Heart right ventricle (tissue), 16 donors: ENCODE results near the gene CXorf49. TPM values are rescaled to one million over a fixed set of nuclear protein-coding genes. Genes with fewer than 3 reads are reported as not detected.
A peak's percentile ranks its signal among the peaks of the same experiment; 100 is the strongest.
"Not testable (repeated sequence)": the region's sequence is repeated elsewhere in the genome, so short reads cannot be mapped to it uniquely, and the experiment has no call there.

Experiments
- ATAC-seq, 8 donors: fragments of 200-7000 bp; cut with Tn5 transposase; one replicate each; pipeline ENCODE4 v1.9.1; 2020; ENCODE audit warnings: mild to moderate bottlenecking in 8 of 8, moderate library complexity in 8 of 8, moderate number of reproducible peaks in 1 of 8
- DNase-seq, 2 donors: peaks; one replicate each; pipeline ENCODE4 v3.0.0-alpha.2; 2020
- H3K27ac ChIP-seq, 10 donors: fragments of 200-600 bp; sonication (generic) in 2 of 10; one replicate each; pipeline versions ENCODE4 v1.5.0 to v1.8.0; 2020 to 2022; ENCODE audit warnings: mild to moderate bottlenecking in 3 of 10
- H3K27me3 ChIP-seq, 7 donors: fragments of 200-600 bp; one replicate each; pipeline ENCODE4 v1.8.0; 2021 to 2022; ENCODE audit warnings: mild to moderate bottlenecking in 2 of 7
- H3K36me3 ChIP-seq, 9 donors: fragments of 200-600 bp; sonication (generic) in 1 of 9; one replicate each; pipeline versions ENCODE4 v1.5.0 to v1.8.0; 2020 to 2022; ENCODE audit warnings: mild to moderate bottlenecking in 2 of 9
- H3K4me1 ChIP-seq, 9 donors: fragments of 200-600 bp; sonication (generic) in 1 of 9; one replicate each; pipeline versions ENCODE4 v1.5.0 to v1.8.0; 2020 to 2022; ENCODE audit warnings: mild to moderate bottlenecking in 4 of 9
- H3K4me3 ChIP-seq, 10 donors: fragments of 200-600 bp; sonication (generic) in 2 of 10; one replicate each; pipeline versions ENCODE4 v1.5.0 to v1.8.0; 2020 to 2022; ENCODE audit warnings: mild to moderate bottlenecking in 7 of 10, moderate library complexity in 2 of 10
- H3K9me3 ChIP-seq, 11 donors: fragments of 200-600 bp in 10 of 11; sonication (generic) in 2 of 11; one replicate each; pipeline versions ENCODE4 v1.5.0 to v1.8.0; 2013 to 2022; ENCODE audit warnings: mild to moderate bottlenecking in 2 of 11, control low read depth in 1 of 11, moderate library complexity in 1 of 11
- WGBS, 2 donors: extraction: QIAGEN DNeasy Blood & Tissue Kit; methylation state at CpG; one replicate each; pipeline ENCODE4 v1.1.7; 2013; ENCODE audit warnings: inconsistent platforms in 1 of 2; 5-methylcytosine and 5-hydroxymethylcytosine counted together
- intact Hi-C, 10 donors: fragments of 100-400 bp; cut with DNase I; formaldehyde crosslinking; loops; one replicate each; pipeline versions ENCODE4 v1.11.1 to v1.14.2; 2022
- polyA plus RNA-seq, 2 donors: library from polyadenylated mRNA; stranded (reverse); fragments of 200-250 nt; gene quantifications; one replicate each; pipeline ENCODE4 v1.2.3, GENCODE V29; 2013
- total RNA-seq, 10 donors: library from RNA; stranded (reverse); fragmentation: NEBNext Ultra II Directional in 3 of 10; extraction: Animal tissue kit (Norgen Biotek cat#: 25700) in 3 of 10; gene quantifications; one replicate each; pipeline versions ENCODE4 v1.2.1 to v1.2.4, GENCODE V29; 2021 to 2023
- TF ChIP-seq, protein P1 (sequence below), 9 donors: fragments of 200-600 bp; sonication (generic) in 2 of 9; IDR thresholded peaks; one replicate each; pipeline versions ENCODE4 v1.5.0 to v1.8.0; 2021 to 2022; ENCODE audit warnings: antibody characterized with exemption in 9 of 9, mild to moderate bottlenecking in 5 of 9, moderate library complexity in 1 of 9
- donor health status: Arrhythmogenic right ventricular cardiomyopathy.
- donor health status: ischemic (EF 13 %, LVEDD 7.1; RV severe dilation, severe dysfunction).
- donor health status: healthy with polysubstance abuse.
- donor health status: DM: no; HTN: yes; CAD: no.
- donor health status: DM: no; HTN: no; CAD: no.
- donor health status: ischemic (EF 25% LVEDD 6.9; RV normal size, moderate dysfunction).
- donor health status: ischemic (EF 25% LVEDD 5.7; RV mildly dilated, moderate dysfunction).
- donor health status: healthy.
- donor health status: DM: yes; HTN: yes; CAD: no.
- donor health status: Ischemic cardiomyopathy.
- donor health status: ischemic (EF 35%, LVEDD 5.7; RV mildly dilated, moderate dysfunction).
- donor health status: nonischemic (EF 11% LVEDD 7.7; RV severe dilation, severe dysfunction).
- donor health status: DM: yes; HTN: yes; CAD: no.
- donor health status: PGD.
- donor health status: ischemic (EF 29% LVEDD 5.4; RV normal size, mild dysfunction).
- donor health status: nonischemic (EF 23%, LVEDD 6.1; RV moderate dilation, normal function).

The CXorf49 gene
- total and polyA plus RNA-seq, 12 donors = not detected

GRCh38 chrX:71702853-71703252, 15.2 kb downstream of the CXorf49 start:
- ATAC-seq, intact Hi-C loops, H3K27me3 ChIP-seq: not testable (repeated sequence)

GRCh38 chrX:71699023-71699344, 19.1 kb downstream of the CXorf49 start:
- H3K27ac ChIP-seq, intact Hi-C loops, H3K9me3 ChIP-seq, H3K4me1 ChIP-seq, H3K27me3 ChIP-seq, DNase-seq, H3K36me3 ChIP-seq, H3K4me3 ChIP-seq: not testable (repeated sequence)
- WGBS, 2 donors = no CpG with 5 or more reads among the region's 4 CpGs
- ATAC-seq = peak in 1 of 8 donors; percentile 42

More at GRCh38 chrX:71702853-71703252, 15.2 kb downstream of the CXorf49 start:
- H3K27ac ChIP-seq, H3K9me3 ChIP-seq, H3K4me1 ChIP-seq, H3K4me3 ChIP-seq, DNase-seq, H3K36me3 ChIP-seq: not testable (repeated sequence)
- no CpG with 5 or more reads among the region's 12 CpGs for WGBS, 2 donors

GRCh38 chrX:71698299-71699022, 19.6 kb downstream of the CXorf49 start:
- H3K27ac ChIP-seq, H3K9me3 ChIP-seq, H3K36me3 ChIP-seq, H3K27me3 ChIP-seq, H3K4me1 ChIP-seq, intact Hi-C loops, H3K4me3 ChIP-seq, DNase-seq: not testable (repeated sequence)
- ATAC-seq = peak in 4 of 8 donors; percentile 46 to 66 (median 60)
- WGBS, 2 donors = no CpG with 5 or more reads among the region's 12 CpGs

DNA sequence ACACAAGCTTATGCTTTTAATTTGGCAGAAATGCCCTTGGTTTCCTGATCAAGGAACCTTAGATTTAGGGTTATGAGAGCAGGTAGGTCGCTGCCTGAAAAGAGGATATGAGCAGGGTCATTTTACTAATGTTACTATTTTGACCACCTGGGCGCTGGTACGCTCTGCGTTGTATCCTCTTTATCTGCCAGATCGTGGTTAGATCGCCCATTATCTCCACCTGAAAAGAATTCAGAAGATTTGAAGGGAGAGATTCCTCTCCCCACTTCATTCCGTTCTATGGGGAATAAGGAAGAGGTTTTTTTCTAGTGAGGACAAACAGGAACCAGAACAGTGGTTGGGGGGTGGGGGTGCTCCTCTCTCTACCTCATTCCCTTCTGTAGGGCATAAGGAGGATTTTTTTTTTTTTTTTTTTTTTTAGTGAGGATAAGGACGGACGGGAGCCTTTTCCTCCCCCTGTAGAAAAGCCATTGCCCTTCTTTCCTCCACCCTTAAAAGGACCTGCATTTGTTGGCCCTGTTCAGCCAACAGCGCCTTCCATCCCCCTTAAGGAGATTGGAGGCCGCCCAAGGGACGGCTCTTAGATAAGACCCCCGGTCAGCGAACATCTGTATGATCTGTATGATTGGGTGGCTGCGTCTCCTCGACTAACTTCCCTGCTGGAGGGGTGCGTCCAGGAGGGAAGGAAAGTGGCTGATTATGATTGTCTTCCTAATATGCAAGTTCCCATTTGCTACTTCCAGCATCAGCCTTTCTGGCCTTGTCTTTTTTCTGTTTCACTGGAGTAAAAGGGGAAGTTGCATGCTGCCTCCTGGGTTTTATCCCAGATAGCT, 20.4 kb downstream of the CXorf49 start:
- intact Hi-C loops, H3K4me1 ChIP-seq, H3K27ac ChIP-seq, DNase-seq, H3K9me3 ChIP-seq, H3K36me3 ChIP-seq, H3K4me3 ChIP-seq, H3K27me3 ChIP-seq: not testable (repeated sequence)
- WGBS, 2 donors = no CpG with 5 or more reads among the region's 17 CpGs
- ATAC-seq = peak in 5 of 8 donors; percentile 8 to 61 (median 31)

- H3K4me1 ChIP-seq, H3K4me3 ChIP-seq, H3K27me3 ChIP-seq, H3K27ac ChIP-seq, H3K36me3 ChIP-seq, DNase-seq, H3K9me3 ChIP-seq, intact Hi-C loops: not testable (repeated sequence)
- peak in 5 of 8 donors; percentile 42 to 65 (median 61) for ATAC-seq
- WGBS, 2 donors = no CpG with 5 or more reads among the region's 24 CpGs
These were observed 21.2 kb downstream of the CXorf49 start for GRCh38 chrX:71696641-71697465.

DNA sequence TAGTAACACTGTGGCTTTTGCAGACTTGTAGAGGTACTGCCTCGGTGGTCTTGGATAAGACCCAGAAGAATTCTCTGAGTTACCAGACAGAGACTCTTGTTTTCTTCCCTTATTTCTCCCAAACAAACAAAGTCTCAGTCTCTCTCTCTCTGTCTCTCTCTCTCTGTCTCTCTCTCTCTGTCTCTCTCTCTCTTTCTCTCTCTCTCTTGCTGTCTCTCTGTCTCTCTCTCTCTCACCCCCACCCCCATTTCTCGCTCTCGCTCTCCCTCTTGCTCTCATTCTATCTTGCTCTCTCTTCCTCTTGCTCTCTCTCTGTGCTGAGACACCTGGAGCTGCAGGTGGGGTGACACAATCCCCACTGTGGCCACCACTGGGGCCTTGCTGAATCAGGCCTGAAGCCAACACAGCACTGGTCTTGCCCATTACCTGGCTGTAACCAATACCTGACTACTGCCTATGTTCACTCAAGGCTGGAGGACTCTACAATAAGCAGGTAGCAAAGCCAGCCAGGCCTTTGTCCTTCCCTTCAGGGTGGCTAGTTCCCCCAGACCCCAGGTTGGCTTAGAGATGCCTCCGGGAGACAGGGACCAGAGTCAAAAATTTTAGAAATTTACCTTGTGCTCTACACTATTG, 38.4 kb downstream of the CXorf49 start:
- no peak for DNase-seq
- no peaks in the 10 kb centered on the region for H3K4me1 ChIP-seq
- ATAC-seq = no peak
- no peak overlapping the region for H3K4me3 ChIP-seq
- H3K9me3 ChIP-seq = no peaks in the 10 kb centered on the region
- intact Hi-C loops = no loop called here
- H3K36me3 ChIP-seq = no peaks in the 10 kb centered on the region
- WGBS, 2 donors = 96 to 98% methylated on average over 4 of the region's 4 CpGs
- no peak overlapping the region for H3K27ac ChIP-seq
- TF ChIP-seq, protein P1, sequence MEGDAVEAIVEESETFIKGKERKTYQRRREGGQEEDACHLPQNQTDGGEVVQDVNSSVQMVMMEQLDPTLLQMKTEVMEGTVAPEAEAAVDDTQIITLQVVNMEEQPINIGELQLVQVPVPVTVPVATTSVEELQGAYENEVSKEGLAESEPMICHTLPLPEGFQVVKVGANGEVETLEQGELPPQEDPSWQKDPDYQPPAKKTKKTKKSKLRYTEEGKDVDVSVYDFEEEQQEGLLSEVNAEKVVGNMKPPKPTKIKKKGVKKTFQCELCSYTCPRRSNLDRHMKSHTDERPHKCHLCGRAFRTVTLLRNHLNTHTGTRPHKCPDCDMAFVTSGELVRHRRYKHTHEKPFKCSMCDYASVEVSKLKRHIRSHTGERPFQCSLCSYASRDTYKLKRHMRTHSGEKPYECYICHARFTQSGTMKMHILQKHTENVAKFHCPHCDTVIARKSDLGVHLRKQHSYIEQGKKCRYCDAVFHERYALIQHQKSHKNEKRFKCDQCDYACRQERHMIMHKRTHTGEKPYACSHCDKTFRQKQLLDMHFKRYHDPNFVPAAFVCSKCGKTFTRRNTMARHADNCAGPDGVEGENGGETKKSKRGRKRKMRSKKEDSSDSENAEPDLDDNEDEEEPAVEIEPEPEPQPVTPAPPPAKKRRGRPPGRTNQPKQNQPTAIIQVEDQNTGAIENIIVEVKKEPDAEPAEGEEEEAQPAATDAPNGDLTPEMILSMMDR (IDR thresholded peaks at IDR 0.05) = no peak
- peaks cover 0 to 22% (median 0%) of the 10 kb centered on the region in 7 donors for H3K27me3 ChIP-seq

DNA sequence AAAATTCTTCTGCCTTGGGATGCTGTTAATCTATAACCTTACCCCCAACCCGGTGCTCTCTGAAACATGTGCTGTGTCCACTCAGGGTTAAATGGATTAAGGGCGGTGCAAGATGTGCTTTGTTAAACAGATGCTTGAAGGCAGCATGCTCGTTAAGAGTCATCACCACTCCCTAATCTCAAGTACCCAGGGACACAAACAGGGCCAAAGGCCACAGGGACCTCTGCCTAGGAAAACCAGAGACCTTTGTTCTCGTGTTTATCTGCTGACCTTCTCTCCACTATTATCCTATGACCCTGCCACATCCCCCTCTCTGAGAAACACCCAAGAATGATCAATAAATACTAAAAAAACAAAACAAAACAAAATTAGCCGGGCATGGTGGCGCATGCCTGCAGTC, 40.9 kb downstream of the CXorf49 start:
- H3K9me3 ChIP-seq, intact Hi-C loops, H3K4me3 ChIP-seq, H3K4me1 ChIP-seq, H3K36me3 ChIP-seq, DNase-seq, H3K27ac ChIP-seq, ATAC-seq: not testable (repeated sequence)
- H3K27me3 ChIP-seq = peaks cover 0 to 14% (median 0%) of the 10 kb centered on the region in 7 donors
- 82 to 94% methylated on average over 3 to 4 of the region's 6 CpGs for WGBS, 2 donors

- 89 to 92% methylated on average over 34 to 38 of the region's 43 CpGs for WGBS, 2 donors
- H3K36me3 ChIP-seq, H3K27ac ChIP-seq, DNase-seq, H3K9me3 ChIP-seq, intact Hi-C loops, H3K4me1 ChIP-seq, ATAC-seq, H3K4me3 ChIP-seq: not testable (repeated sequence)
- peaks cover 0 to 13% (median 0%) of the 10 kb centered on the region in 7 donors for H3K27me3 ChIP-seq
These were observed 41.9 kb downstream of the CXorf49 start for GRCh38 chrX:71676068-71676795.

GRCh38 chrX:71675636-71676035, 42.4 kb downstream of the CXorf49 start:
- ATAC-seq, H3K4me3 ChIP-seq, H3K27me3 ChIP-seq, H3K27ac ChIP-seq, H3K36me3 ChIP-seq, intact Hi-C loops, H3K4me1 ChIP-seq, DNase-seq, H3K9me3 ChIP-seq: not testable (repeated sequence)
- WGBS, 2 donors = 96 to 97% methylated on average over 20 to 23 of the region's 23 CpGs
